Mononuclear cell (primary cell): Measurements from ENCODE around the gene LRRC27. TPM values are rescaled to one million over a fixed set of nuclear protein-coding genes. Genes with fewer than 3 reads are reported as not detected.
A peak's percentile ranks its signal among the peaks of the same experiment; 100 is the strongest.

ENCODE experiments used
- H3K27me3 ChIP-seq: 2 replicates; pipeline ENCODE4 v1.6.0; 2011; ENCODE audit warnings: low read length, control low read depth; ENCODE audit not compliant: insufficient read depth
- H3K4me1 ChIP-seq: 2 replicates; pipeline ENCODE4 v1.5.1; 2011; ENCODE audit warnings: mild to moderate bottlenecking, low read length, control low read depth; ENCODE audit not compliant: insufficient read depth
- H3K4me3 ChIP-seq: 2 replicates; pipeline ENCODE4 v1.5.1; 2011; ENCODE audit warnings: mild to moderate bottlenecking, low read length, moderate library complexity
- H3K9me3 ChIP-seq: 2 replicates; pipeline ENCODE4 v1.5.1; 2011; ENCODE audit warnings: low read depth, mild to moderate bottlenecking, control low read depth, low read length
- total RNA-seq: library from RNA; depleted of rRNA; stranded (reverse); fragments of >200 nt; gene quantifications from one replicate; pipeline ENCODE4 v1.2.3, GENCODE V29; 2012

Gene LRRC27
- total RNA-seq, 1 donor, result 1.4 TPM

GRCh38 chr10:132297526-132297925 is 34.5 kb upstream of the LRRC27 start:
- Histone ChIP-seq H3K9me3 (no peaks in the 10 kb centered on the region), H3K4me1 (peaks cover 4% of the 10 kb centered on the region), H3K27me3 (no peaks in the 10 kb centered on the region), H3K4me3 (no peak overlapping the region)

- Histone ChIP-seq H3K4me1 (peaks cover 4% of the 10 kb centered on the region), H3K27me3 (no peaks in the 10 kb centered on the region), H3K9me3 (no peaks in the 10 kb centered on the region), H3K4me3 (no peak overlapping the region)
These were observed 33.7 kb upstream of the LRRC27 start for GRCh38 chr10:132298038-132298881.

DNA sequence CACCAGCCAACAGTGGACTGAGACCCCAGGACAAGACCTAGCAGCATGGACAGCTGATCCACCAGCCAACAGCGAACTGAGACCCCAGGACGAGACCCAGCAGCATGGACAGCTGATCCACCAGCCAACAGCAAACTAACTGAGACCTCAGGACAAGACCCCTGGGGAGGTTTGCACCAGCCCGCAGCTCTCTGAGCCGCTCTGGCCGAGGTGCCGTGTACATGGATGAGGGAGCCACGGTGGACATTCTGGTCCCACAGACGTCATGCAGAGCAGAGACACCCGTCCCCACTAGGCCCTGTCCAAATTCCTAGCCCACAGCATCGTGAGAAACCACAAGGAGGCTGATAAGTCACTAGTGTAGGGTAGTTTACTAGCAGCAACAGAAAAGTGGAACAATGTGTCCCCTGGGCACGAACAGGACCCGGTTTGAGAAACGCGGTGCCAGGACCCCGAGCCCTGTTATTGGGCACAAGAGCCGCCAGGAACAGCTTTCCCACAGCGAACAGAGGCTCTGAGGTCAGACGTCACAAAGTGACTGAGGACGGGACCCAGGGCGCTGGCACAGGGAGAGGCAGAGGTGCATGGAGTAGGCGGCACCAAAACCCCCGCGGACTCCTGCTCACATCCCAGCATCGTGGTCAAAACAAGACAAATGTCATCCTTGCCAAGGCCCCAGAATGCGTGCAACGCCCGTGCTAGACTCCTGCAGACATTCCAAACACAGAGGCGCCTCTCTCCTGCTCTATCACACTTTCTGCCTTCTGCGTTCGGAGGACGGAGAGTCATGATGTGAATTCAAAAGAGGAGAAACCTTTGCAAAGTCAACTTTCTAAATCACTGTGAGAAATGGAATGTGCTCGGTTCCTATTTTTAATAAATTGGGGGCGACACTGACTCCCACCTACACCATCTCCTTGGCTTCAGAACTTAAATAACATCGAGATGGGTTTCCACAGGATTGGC is 32.3 kb upstream of the LRRC27 start:
- Histone ChIP-seq H3K4me1 (peaks cover 4% of the 10 kb centered on the region), H3K9me3 (no peaks in the 10 kb centered on the region), H3K4me3 (no peak overlapping the region), H3K27me3 (no peaks in the 10 kb centered on the region)

DNA sequence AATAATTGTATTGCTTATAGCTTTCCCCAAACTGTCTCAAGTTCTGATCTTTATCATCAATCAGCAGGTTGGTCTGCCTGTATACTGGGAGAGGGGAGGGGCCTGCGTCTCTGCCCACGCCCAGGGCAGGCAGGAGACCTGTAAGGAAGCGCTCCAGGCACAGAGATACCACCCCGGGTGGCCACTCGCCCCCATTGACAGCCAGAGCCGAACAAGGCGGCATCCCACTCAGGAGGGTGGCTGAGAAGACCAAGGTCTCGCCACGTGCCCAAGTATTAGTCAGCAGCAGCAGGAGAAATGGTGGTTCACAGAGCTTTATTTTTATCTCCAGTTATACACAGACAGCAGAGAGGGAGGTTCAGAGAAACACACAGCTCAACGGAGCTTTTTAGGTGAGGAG is 31.4 kb upstream of the LRRC27 start:
- Histone ChIP-seq H3K9me3 (no peaks in the 10 kb centered on the region), H3K27me3 (no peaks in the 10 kb centered on the region), H3K4me1 (peaks cover 6% of the 10 kb centered on the region), H3K4me3 (no peak overlapping the region)

GRCh38 chr10:132301371-132302330 is 30.3 kb upstream of the LRRC27 start:
- no peaks in the 10 kb centered on the region for H3K9me3 ChIP-seq
- H3K27me3 ChIP-seq, result peaks cover 3% of the 10 kb centered on the region

DNA sequence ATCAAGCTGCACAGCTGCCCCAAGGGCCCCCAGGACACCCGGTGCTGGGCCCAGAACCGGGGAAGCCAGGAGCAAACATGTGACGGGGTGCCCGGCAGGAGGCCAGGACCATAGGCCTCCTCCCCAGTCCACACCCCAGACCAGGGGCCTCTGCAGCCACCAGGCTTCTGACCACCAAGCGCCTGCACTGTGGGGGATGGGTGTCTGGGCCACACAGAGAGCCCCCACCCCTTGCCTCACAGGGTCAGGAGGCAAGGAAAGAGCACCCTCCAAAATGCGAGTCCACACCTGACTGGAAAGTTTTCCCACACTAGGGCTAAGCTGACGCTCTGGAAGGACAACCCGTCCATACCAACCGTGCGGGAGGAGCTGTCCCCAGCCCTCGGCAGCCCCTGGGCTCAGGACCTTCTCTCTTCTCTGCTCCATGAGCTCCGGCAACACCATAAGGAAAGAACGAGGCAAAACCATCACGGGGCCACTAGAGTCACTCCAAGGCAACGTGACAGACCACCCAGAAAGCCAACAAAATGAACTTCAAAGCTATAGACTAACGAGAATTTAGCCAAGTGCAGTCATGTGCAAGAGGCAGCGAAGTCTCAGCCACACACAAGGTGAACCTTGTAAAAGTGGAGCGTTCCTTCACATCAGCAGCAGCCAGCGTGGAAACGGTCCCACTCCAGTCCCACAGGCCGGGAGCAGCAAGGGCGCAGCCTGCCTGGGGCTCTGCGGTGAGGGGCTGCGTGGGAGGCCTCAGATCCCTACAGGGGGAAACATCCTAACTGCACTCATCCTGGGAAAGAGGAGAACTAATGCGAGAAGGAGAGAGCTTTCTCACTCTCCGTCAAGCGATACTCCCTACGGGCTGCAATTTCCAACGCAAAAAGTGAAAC is 29.3 kb upstream of the LRRC27 start:
- Histone ChIP-seq H3K9me3 (no peaks in the 10 kb centered on the region), H3K4me3 (no peak overlapping the region), H3K4me1 (peaks cover 18% of the 10 kb centered on the region), H3K27me3 (peaks cover 3% of the 10 kb centered on the region)

More at GRCh38 chr10:132301371-132302330, 30.3 kb upstream of the LRRC27 start:
- H3K4me1 ChIP-seq, result peaks cover 14% of the 10 kb centered on the region
- H3K4me3 ChIP-seq, result no peak overlapping the region

GRCh38 chr10:132303361-132304115 is 28.5 kb upstream of the LRRC27 start:
- Histone ChIP-seq H3K9me3 (no peaks in the 10 kb centered on the region), H3K27me3 (peaks cover 3% of the 10 kb centered on the region), H3K4me3 (no peak overlapping the region), H3K4me1 (peaks cover 17% of the 10 kb centered on the region)

GRCh38 chr10:132304756-132305509 is 27.1 kb upstream of the LRRC27 start:
- H3K27me3 ChIP-seq, result peaks cover 6% of the 10 kb centered on the region
- no peak overlapping the region for H3K4me3 ChIP-seq
- no peaks in the 10 kb centered on the region for H3K9me3 ChIP-seq
- peaks cover 26% of the 10 kb centered on the region for H3K4me1 ChIP-seq

- Histone ChIP-seq H3K4me3 (no peak overlapping the region), H3K4me1 (peaks cover 26% of the 10 kb centered on the region), H3K9me3 (no peaks in the 10 kb centered on the region), H3K27me3 (peaks cover 6% of the 10 kb centered on the region)
These were observed 26.2 kb upstream of the LRRC27 start for GRCh38 chr10:132305654-132306342.

DNA sequence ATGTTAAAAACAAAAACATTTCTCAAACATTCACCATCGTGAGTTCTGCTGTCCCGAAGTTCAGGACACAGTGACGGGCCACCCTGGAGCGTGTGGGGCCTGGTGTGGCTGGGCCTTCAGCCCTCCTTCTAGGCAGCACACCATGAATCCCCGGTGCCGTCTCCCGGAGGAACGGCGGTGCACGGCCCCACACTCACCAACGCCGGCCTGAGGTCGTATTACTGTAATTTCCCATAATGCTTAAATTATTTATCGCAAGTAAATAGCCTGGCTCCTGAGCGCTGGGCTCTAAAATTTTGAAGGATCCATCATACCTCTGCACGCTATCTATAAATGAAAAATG is 25.7 kb upstream of the LRRC27 start:
- Histone ChIP-seq H3K27me3 (peaks cover 6% of the 10 kb centered on the region), H3K4me1 (peaks cover 26% of the 10 kb centered on the region), H3K9me3 (no peaks in the 10 kb centered on the region), H3K4me3 (no peak overlapping the region)

GRCh38 chr10:132306864-132307751 is 24.9 kb upstream of the LRRC27 start:
- Histone ChIP-seq H3K4me3 (peak overlapping the region; percentile 39), H3K4me1 (peaks cover 26% of the 10 kb centered on the region), H3K27me3 (peaks cover 6% of the 10 kb centered on the region), H3K9me3 (no peaks in the 10 kb centered on the region)
